Measurements from ENCODE around the gene TTYH3. TPM values are rescaled to one million over a fixed set of nuclear protein-coding genes. Genes with fewer than 3 reads are reported as not detected.
"Not testable (repeated sequence)": the region's sequence is repeated elsewhere in the genome, so short reads cannot be mapped to it uniquely, and the experiment has no call there.

The TTYH3 gene
- polyA plus RNA-seq (ENCODE audit: insufficient read length in 4 of 4), result 100 to 1,000 TPM in 2 of 4 donors, 10 to 100 TPM in 2; 81.9 to 146 (median 108) TPM

- DNase-seq (ENCODE audit: low read depth in 4 of 4, low spot score in 3 of 4), result no peak
Observed at GRCh38 chr7:2631946-2632732, at the start of gene TTYH3. TTYH3 (plus strand) TSS chr7:2631986; CDS start chr7:2632156, 170 bp downstream.

- no peak for DNase-seq (ENCODE audit: low read depth in 4 of 4, low spot score in 3 of 4)
Observed at GRCh38 chr7:2582006-2582735, 49.6 kb upstream of the TTYH3 start.

GRCh38 chr7:2583798-2584580 is 47.8 kb upstream of the TTYH3 start:
- no peak for DNase-seq (ENCODE audit: low read depth in 4 of 4, low spot score in 3 of 4)

- no peak for DNase-seq (ENCODE audit: low read depth in 4 of 4, low spot score in 3 of 4)
Observed at GRCh38 chr7:2585446-2585845, 46.3 kb upstream of the TTYH3 start.

- no peak for DNase-seq (ENCODE audit: low read depth in 4 of 4, low spot score in 3 of 4)
Observed at GRCh38 chr7:2586326-2587020, 45.3 kb upstream of the TTYH3 start.

GRCh38 chr7:2587134-2587533 is 44.7 kb upstream of the TTYH3 start:
- DNase-seq (ENCODE audit: low read depth in 4 of 4, low spot score in 3 of 4), result no peak

GRCh38 chr7:2587778-2588177 is 44.0 kb upstream of the TTYH3 start:
- DNase-seq (ENCODE audit: low read depth in 4 of 4, low spot score in 3 of 4), result no peak

GRCh38 chr7:2589341-2589740 is 42.4 kb upstream of the TTYH3 start:
- DNase-seq (ENCODE audit: low read depth in 4 of 4, low spot score in 3 of 4), result no peak

GRCh38 chr7:2589941-2590340 is 41.8 kb upstream of the TTYH3 start:
- not testable (repeated sequence) for DNase-seq (ENCODE audit: low read depth in 4 of 4, low spot score in 3 of 4)

GRCh38 chr7:2592375-2592865 is 39.4 kb upstream of the TTYH3 start:
- no peak for DNase-seq (ENCODE audit: low read depth in 4 of 4, low spot score in 3 of 4)

- no peak for DNase-seq (ENCODE audit: low read depth in 4 of 4, low spot score in 3 of 4)
Observed at GRCh38 chr7:2593036-2593727, 38.6 kb upstream of the TTYH3 start.

- DNase-seq (ENCODE audit: low read depth in 4 of 4, low spot score in 3 of 4), result no peak
Observed at GRCh38 chr7:2594599-2594998, 37.2 kb upstream of the TTYH3 start.

GRCh38 chr7:2595258-2595860 is 36.4 kb upstream of the TTYH3 start:
- DNase-seq (ENCODE audit: low read depth in 4 of 4, low spot score in 3 of 4), result no peak

- no peak for DNase-seq (ENCODE audit: low read depth in 4 of 4, low spot score in 3 of 4)
Observed at GRCh38 chr7:2596464-2597272, 35.1 kb upstream of the TTYH3 start.

GRCh38 chr7:2597273-2597640 is 34.5 kb upstream of the TTYH3 start:
- no peak for DNase-seq (ENCODE audit: low read depth in 4 of 4, low spot score in 3 of 4)

GRCh38 chr7:2598154-2598823 is 33.5 kb upstream of the TTYH3 start:
- no peak for DNase-seq (ENCODE audit: low read depth in 4 of 4, low spot score in 3 of 4)

GRCh38 chr7:2601065-2601464 is 30.7 kb upstream of the TTYH3 start:
- DNase-seq (ENCODE audit: low read depth in 4 of 4, low spot score in 3 of 4), result no peak

- no peak for DNase-seq (ENCODE audit: low read depth in 4 of 4, low spot score in 3 of 4)
Observed at GRCh38 chr7:2601907-2602306, 29.9 kb upstream of the TTYH3 start.

All from left renal pelvis (tissue), 4 donors.